Stomach (tissue), 9 donors: ENCODE results near the gene MYH16. TPM values are rescaled to one million over a fixed set of nuclear protein-coding genes. Genes with fewer than 3 reads are reported as not detected.

ENCODE experiments used
- DNase-seq, 2 donors: peaks; one replicate each; pipeline versions ENCODE4 v3.0.0 to v3.0.0-alpha.2; 2013 to 2019
- H3K27ac ChIP-seq, 5 donors: fragments of 200-600 bp in 4 of 5; sonication (generic) in 4 of 5; one replicate each; pipeline ENCODE4 v1.5.1; 2013 to 2019; ENCODE audit warnings: mild to moderate bottlenecking in 1 of 5, moderate library complexity in 1 of 5
- H3K27me3 ChIP-seq, 3 donors: fragments of 200-600 bp; sonication (generic); one replicate each; pipeline ENCODE4 v1.5.1; 2017 to 2019; ENCODE audit warnings: mixed run types in 1 of 3
- H3K36me3 ChIP-seq, 4 donors: fragments of 200-600 bp; sonication (generic); 1 replicate in 3 of 4; 2 replicates in 1 of 4; pipeline ENCODE4 v1.5.1; 2016 to 2019
- H3K4me1 ChIP-seq, 4 donors: fragments of 200-600 bp; sonication (generic); one replicate each; pipeline ENCODE4 v1.5.1; 2016 to 2019
- H3K4me3 ChIP-seq, 4 donors: fragments of 200-600 bp; sonication (generic) in 3 of 4; one replicate each; pipeline ENCODE4 v1.5.1; 2016 to 2019; ENCODE audit warnings: mild to moderate bottlenecking in 1 of 4
- H3K9me3 ChIP-seq, 4 donors: fragments of 200-600 bp; sonication (generic); one replicate each; pipeline ENCODE4 v1.5.1; 2016 to 2019
- CTCF ChIP-seq, 7 experiments: fragments of 450-650 bp in 4 of 7; fragments of 200-600 bp in 3 of 7; sonication (generic) in 3 of 7; IDR thresholded peaks; one replicate each; pipeline ENCODE4 v1.5.1; 2016 to 2019; ENCODE audit warnings: antibody characterized with exemption in 7 of 7, control low read depth in 2 of 7, mild to moderate bottlenecking in 1 of 7
- EP300 ChIP-seq: sonication (generic); formaldehyde crosslinking; IDR thresholded peaks from one replicate; pipeline ENCODE4 v1.6.1; 2017; ENCODE audit warnings: antibody characterized with exemption
- POLR2A ChIP-seq, 4 donors: fragments of 450-650 bp; IDR thresholded peaks; one replicate each; pipeline ENCODE4 v1.6.1; 2016; ENCODE audit warnings: antibody characterized with exemption in 4 of 4, control low read depth in 2 of 4, mild to moderate bottlenecking in 1 of 4, moderate library complexity in 1 of 4
- POLR2AphosphoS5 ChIP-seq, 3 donors: sonication (generic); formaldehyde crosslinking; IDR thresholded peaks; one replicate each; pipeline ENCODE4 v1.6.1; 2016; ENCODE audit warnings: antibody characterized with exemption in 3 of 3
- WGBS, 5 donors: extraction: QIAGEN DNeasy Blood & Tissue Kit in 3 of 5; methylation state at CpG; one replicate each; pipeline versions ENCODE4 v1.1.5 to v1.1.7; 2013 to 2018; 5-methylcytosine and 5-hydroxymethylcytosine counted together
- intact Hi-C: fragments of 100-400 bp; cut with DNase I; formaldehyde crosslinking; loops from one replicate; pipeline ENCODE4 v1.15.1; 2023; ENCODE audit warnings: low total_unique reads
- polyA plus RNA-seq, 3 donors: library from polyadenylated mRNA; stranded (reverse); fragments of 200-250 nt; gene quantifications; one replicate each; pipeline ENCODE4 v1.2.3, GENCODE V29; 2013
- total RNA-seq, 5 donors: library from RNA; depleted of rRNA; stranded (reverse); fragments of >200 nt; gene quantifications; one replicate each; pipeline versions ENCODE4 v1.1.0 to v1.2.3, GENCODE V29; 2014 to 2016
- donor health status: healthy with polysubstance abuse.
- donor health status: Bipolar disorder and iron deficiency.
- donor health status: healthy.

Gene MYH16
- total and polyA plus RNA-seq, 8 donors: 0.05 to 0.37 TPM; not detected in 6

- Histone ChIP-seq H3K4me1 (peaks cover 6 to 13% (median 8%) of the 10 kb centered on the region in 4 donors), H3K27me3 (no peaks in the 10 kb centered on the region), H3K9me3 (peaks cover 0 to 6% (median 0%) of the 10 kb centered on the region in 4 donors), H3K4me3 (no peak overlapping the region), H3K36me3 (no peaks in the 10 kb centered on the region), H3K27ac (no peak overlapping the region)
- TF ChIP-seq EP300: no peak
- no peak for TF ChIP-seq POLR2A (IDR thresholded peaks at IDR 0.05)
- no peak for TF ChIP-seq POLR2AphosphoS5 (IDR thresholded peaks at IDR 0.05)
- no peak for TF ChIP-seq CTCF (IDR thresholded peaks at IDR 0.05)
- intact Hi-C loops: no loop called here
- DNase-seq: no peak
- WGBS, 5 donors: 79 to 84% (median 81%) methylated on average over 4 of the region's 4 CpGs
Measured at GRCh38 chr7:99265848-99266480, 6.7 kb upstream of the MYH16 start.

- Histone ChIP-seq H3K9me3 (peaks cover 0 to 6% (median 0%) of the 10 kb centered on the region in 4 donors), H3K27ac (peak overlapping the region in 3 of 5 donors; percentile 5 to 60 (median 46)), H3K4me1 (peaks cover 6 to 13% (median 8%) of the 10 kb centered on the region in 4 donors), H3K36me3 (no peaks in the 10 kb centered on the region), H3K4me3 (no peak overlapping the region), H3K27me3 (no peaks in the 10 kb centered on the region)
- DNase-seq: peak; percentile 51 to 71
- intact Hi-C loops: no loop called here
- TF ChIP-seq POLR2A (IDR thresholded peaks at IDR 0.05) (no peak), EP300 (no peak), POLR2AphosphoS5 (IDR thresholded peaks at IDR 0.05) (peak in 1 of 3 donors; percentile 49)
- 38 to 63% (median 42%) methylated on average over 5 of the region's 5 CpGs for WGBS, 5 donors
Measured at GRCh38 chr7:99267481-99267840, 5.2 kb upstream of the MYH16 start.

GRCh38 chr7:99267841-99268576 is 4.6 kb upstream of the MYH16 start:
- no peak overlapping the region for H3K4me3 ChIP-seq
- no peaks in the 10 kb centered on the region for H3K36me3 ChIP-seq
- no peak for DNase-seq
- H3K9me3 ChIP-seq: peaks cover 0 to 6% (median 0%) of the 10 kb centered on the region in 4 donors
- intact Hi-C loops: no loop called here
- TF ChIP-seq CTCF (IDR thresholded peaks at IDR 0.05) (no peak), POLR2A (IDR thresholded peaks at IDR 0.05) (no peak), EP300 (no peak), POLR2AphosphoS5 (IDR thresholded peaks at IDR 0.05) (no peak)
- H3K27me3 ChIP-seq: no peaks in the 10 kb centered on the region
- peaks cover 6 to 13% (median 8%) of the 10 kb centered on the region in 4 donors for H3K4me1 ChIP-seq
- WGBS, 5 donors: 42 to 58% (median 56%) methylated on average over 15 to 17 of the region's 17 CpGs
- H3K27ac ChIP-seq: peak overlapping the region in 3 of 5 donors; percentile 5 to 60 (median 46)

GRCh38 chr7:99268577-99268908 is 4.1 kb upstream of the MYH16 start:
- Histone ChIP-seq H3K9me3 (peaks cover 0 to 6% (median 0%) of the 10 kb centered on the region in 4 donors), H3K27ac (peak overlapping the region in 1 of 5 donors; percentile 60), H3K27me3 (no peaks in the 10 kb centered on the region), H3K4me1 (peaks cover 6 to 13% (median 8%) of the 10 kb centered on the region in 4 donors), H3K36me3 (no peaks in the 10 kb centered on the region), H3K4me3 (no peak overlapping the region)
- DNase-seq: no peak
- WGBS, 5 donors: 87 to 89% (median 88%) methylated on average over 4 of the region's 4 CpGs
- TF ChIP-seq CTCF (IDR thresholded peaks at IDR 0.05) (no peak), POLR2A (IDR thresholded peaks at IDR 0.05) (no peak), POLR2AphosphoS5 (IDR thresholded peaks at IDR 0.05) (no peak), EP300 (no peak)
- intact Hi-C loops: no loop called here
